GM18508 (cell line): ENCODE data around the gene TP63.
"Not testable (repeated sequence)": the region's sequence is repeated elsewhere in the genome, so short reads cannot be mapped to it uniquely, and the experiment has no call there.

ENCODE experiments used
- ATAC-seq: cut with Tn5 transposase; IDR thresholded peaks from one replicate; pipeline ENCODE4 v1.9.1; 2021; ENCODE audit warnings: moderate number of reproducible peaks; ENCODE audit not compliant: insufficient read depth, unreplicated experiment

TP63 gene

DNA sequence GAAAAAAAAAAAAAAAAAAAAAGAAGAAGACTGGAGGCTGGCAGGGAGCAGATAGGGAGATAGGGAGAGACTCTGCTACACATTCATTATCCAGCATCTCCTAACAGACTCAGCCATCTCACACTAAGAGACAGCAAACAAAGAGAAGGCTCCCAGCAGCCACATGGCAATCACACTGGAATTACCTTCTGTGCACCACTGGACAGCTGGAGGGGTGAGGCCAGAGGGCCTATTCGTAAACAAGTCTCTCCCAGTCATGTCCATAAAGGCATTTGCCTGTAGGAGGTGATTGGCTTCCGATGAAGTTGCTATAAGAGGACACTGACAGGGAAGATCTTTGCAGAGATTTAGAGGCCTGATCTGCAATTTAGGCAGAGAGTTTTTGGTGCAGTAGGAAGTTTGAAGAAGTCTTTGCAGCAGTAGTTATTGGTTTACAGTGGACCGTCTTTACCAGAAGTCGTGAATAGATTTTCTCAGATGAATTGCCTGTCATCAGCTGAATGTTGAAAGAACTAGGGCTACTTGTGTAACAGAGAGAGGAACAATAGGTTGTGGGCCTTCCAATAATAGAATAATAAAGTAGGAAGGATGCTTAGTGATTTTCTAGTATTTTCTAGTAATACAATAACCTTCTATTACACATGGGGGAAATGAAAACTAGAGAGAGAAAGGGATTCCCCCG lies 89.7 kb downstream of the TP63 start:
- ATAC-seq: no peak

DNA sequence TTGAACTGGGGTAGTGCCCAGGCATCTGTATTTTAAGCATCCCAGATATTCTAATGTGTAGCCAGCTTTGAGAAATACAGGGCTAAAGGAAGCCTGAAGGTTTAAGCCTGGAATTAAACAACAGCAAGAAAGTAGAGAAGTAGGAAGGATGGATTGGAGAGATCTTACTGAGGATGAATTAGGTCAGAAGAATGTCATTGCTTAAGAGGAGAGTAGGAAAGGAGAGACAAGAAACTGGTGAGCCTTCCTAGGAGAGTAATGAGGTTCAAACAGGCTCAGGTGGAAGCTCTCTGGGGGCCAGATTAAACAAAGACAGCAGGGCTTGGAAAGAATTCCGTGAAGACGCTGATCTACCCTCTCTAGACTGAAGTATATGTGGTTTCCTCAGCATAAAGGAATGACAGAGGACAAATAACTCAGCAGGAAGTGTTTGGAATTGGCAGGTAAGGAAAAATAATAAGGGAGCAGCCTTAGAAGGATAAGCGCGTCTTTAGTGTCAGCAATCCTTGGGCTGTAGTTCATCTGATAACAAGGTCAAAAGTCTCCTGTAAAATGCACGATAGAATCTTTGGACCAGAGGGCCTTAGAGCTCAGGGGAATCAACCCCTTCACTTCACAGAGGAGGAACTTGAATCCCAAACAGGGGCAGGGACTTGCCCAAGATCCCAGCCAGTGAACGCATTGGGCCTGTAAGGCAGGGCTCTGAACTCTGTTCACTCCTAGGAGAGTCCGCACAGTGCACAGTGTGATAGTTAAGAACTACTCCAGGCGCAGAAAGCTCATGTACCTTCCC lies 90.9 kb downstream of the TP63 start:
- no peak for ATAC-seq

DNA sequence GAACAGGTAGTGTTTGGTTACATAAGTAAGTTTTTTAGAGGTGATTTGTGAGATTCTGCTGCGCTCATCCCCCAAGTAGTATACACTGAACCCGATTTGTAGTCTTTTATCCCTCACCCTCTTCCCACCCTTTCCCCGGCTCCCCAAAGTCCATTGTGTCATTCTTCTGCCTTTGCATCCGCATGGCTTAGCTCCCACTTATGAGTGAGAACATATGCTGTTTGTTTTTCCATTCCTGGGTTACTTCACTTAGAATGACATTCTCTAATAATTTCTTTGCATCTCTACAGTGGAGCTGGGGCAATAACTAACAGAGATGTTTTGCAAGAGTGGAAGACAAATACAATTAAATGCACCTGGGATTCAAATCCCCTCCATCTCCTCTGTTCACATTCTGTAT lies 93.2 kb downstream of the TP63 start:
- no peak for ATAC-seq

DNA sequence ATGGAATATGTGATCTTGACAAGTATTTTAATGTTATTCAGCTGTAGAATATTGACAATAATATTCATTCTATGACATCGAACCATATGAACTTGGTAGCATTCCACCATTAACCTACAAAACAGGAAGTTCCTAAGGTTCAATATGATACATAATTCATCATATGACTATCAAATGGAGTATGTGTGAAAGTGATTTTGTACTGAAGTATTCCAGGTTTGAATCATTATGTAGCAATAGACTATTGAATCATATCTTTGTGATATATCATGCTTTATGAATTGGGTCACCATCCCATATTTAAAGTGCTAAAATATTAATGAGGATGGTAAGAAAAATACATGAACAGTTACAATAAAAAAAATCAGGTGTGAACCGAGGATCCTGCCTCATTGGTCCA lies 95.1 kb downstream of the TP63 start:
- no peak for ATAC-seq

DNA sequence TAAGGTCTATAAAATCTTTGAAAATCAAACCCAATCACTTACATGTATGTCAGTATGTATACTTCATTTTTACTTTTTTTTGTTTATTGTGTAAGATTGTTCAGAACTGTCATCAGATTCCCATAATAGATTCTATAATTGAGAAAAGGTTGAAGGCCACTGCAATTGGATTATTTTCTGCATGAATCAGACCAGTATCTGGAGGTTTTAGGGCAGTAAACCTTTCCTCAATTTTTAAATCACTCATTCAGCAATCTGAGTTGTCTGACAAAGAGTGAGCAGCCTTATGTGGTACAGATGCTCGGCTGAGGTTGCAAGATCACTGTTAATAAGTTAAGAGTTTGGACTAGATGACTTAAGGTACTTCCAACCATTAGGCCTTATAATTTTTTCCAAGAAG lies 96.0 kb downstream of the TP63 start:
- no peak for ATAC-seq

DNA sequence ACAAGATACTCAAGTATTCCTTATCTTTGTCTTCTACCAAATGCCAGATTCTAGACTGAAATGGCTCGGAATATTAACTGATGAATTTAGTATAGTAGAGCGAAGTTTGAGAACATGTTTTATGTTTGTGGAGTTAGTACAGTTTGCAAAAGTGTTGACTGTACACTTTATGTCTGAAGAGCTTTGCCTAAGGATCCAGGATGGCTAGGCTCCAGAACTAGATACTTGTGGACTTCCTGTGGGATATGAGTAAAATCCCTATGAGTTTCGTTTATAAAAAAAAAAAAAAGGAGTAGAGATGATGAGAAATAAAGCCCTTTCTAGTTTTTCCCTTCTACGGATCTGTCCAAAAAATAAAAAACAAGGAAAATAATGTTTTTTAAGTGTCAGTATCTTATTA lies 96.7 kb downstream of the TP63 start:
- no peak for ATAC-seq

DNA sequence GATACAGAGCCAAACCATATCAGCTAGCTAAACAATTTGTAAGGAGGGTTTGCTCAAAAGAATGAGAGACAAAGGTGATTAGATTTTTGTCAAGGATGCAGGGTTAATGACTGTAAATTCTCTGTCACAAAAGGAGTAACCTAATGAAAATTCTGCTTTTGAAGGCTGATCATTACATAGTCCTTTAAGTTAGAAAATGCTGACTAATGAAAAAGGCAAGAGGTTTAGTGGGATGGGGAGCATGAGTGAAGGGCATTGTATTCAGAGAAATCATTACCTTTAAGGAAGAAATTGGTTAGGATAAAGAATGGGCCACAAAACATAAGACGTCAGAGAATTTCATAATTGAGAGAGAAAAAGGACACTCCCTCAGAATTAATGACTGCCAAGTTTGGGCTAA lies 97.7 kb downstream of the TP63 start:
- no peak for ATAC-seq

DNA sequence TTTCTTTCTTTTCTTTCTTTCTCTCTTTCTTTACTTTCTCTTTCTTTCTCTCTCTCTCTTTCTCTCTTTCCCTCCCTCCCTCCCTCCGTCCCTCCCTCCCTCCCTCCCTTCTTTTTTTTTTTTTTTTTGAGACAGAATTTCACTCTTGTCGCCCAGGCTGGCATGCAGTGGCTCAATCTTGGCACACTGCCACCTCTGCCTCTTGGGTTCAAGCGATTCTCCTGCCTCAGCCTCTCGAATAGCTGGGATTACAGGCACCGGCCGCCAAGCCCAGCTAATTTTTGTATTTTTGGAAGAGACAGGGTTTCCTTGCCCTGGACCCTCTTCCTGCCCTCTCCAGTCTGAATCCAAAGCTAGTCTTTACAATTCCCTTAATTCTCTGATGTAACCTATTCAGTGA lies 102.9 kb downstream of the TP63 start:
- no peak for ATAC-seq

DNA sequence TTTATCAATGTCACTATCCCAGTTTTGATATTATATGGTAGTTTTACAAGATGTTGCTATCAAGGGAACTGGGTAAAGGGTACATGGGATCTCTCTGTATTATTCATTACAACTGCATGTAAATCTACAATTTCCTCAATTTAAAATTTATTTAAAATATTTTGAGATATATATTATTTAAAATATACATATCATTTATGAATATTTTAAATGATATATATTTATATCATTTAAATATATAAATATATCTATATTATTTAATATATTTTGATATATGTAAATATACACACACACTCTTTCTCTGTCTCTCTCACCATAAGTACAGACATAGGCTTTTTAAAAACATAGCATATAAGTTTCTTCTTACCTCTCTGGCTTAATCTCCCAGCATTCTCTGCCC lies 104.7 kb downstream of the TP63 start:
- ATAC-seq: no peak

DNA sequence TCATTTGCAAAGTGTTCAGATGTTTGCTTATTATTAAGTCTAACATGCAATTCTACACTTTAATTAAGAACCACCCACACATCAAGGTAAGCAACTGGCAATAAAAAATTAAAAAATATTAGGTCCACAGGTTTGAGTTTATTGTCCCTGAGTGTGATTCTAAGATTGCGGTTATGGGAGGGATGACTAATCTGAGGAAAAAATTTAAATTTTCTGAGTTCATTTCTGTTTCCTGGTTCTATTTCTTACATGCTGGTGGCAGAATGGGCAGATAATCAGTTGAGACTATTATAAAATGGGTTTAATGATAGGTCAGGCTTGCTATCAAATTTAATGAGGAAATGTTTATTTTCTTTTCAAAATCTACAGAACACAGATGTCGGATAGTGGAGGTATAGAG lies 105.9 kb downstream of the TP63 start:
- ATAC-seq: no peak

DNA sequence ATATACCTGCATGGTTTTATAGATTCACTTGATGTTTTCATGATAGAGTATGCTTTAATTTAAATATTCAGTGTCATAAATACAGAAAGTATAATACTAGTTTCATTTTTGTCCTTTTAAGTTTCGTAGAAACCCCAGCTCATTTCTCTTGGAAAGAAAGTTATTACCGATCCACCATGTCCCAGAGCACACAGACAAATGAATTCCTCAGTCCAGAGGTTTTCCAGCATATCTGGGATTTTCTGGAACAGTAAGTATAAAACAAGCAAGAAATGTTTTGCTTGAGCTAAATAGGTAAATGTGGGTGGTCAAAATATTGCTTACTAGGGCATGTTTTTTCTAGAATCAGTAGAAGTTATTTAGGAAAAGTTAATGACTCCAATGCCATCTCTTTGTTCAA lies 106.4 kb downstream of the TP63 start:
- ATAC-seq: no peak

DNA sequence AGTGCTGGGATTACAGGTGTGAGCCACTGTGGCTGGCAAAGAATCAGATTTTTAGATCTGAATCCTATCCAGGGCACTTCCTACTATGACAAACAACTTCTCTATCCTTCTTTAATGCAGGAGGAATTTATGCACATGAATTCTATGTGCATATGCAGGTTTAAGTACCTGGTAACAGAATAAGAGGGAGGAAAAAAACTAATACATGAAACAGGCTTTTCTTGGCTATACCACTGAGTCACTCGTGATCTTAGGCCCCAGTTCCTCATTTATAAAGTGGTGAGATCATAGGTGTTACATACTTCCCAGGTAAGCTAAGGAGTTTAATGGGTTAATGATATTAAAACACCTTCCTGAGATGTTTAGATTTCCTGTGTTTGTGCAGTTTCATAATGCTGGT lies 108.2 kb downstream of the TP63 start:
- ATAC-seq: no peak

DNA sequence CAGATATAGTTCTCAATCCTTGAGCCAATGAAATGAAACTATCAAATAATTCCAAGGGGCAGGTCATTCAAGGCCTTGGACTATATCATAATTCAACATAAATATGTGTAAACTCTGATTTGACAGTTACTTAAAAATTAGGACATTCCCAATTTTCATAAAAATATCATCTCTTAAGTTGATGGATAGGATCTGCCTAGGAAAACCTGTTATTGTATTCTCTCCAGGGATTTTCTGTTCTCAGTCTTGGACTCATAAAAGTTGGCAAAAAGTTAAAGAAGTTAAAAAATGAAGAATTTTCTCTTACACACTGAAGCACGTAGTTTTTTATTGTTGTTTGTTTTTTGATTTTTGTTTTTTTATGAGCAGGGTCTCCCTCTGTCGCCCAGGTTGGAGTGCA lies 109.0 kb downstream of the TP63 start:
- no peak for ATAC-seq

DNA sequence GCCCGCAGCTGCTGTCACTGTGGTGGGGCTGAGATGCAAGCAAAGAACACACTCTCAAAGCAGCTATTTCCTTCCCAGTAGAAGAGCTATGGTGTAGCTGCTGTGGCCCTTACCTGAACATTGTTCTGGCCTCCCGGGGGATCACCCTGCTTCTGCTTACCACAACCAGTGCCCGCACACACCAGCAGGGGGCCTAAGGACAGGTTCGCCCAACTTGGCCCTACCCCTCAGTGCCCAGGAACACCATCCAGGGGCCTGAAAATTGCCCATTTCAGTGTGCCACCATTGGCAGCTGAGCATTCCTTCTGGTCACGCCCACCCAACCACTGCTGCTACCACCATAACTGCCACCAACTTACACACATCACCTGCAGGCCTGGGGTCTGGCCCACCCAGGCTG lies 113.0 kb downstream of the TP63 start:
- no peak for ATAC-seq

DNA sequence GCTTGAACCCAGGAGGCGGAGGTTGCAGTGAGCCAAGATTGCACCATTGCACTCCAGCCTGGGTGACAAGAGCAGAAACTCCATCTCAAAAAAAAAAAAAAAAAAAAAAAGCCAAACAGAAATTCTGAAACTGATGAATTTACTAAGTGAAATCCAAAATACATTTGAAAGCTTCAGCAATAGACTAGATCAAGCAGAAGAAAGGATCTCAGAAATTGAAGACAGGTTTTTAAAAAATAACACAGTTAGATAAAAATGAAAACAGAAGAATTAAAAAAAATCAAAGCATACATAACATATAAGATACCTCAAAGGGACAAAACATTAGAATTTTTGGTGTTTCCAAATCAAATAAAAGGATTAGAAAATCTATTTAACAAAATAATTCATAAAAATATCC lies 114.4 kb downstream of the TP63 start:
- ATAC-seq: no peak

DNA sequence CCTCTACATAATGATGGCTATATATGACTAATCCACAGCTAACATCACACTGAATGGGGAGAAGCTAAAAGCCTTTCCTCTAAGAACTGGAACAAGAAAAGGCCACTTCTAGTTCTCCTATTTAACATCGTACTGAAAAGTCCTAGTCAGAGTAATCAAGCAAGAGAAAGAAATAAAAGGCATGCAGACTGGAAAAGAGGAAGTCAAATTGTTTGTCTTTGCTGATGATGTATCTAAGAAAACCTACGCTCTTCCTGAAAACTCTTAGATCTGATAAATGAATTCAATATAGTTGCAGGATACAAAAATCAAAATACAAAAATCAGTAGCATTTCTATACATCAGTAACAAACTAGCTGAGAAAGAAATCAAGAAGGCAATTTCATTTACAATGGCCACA lies 116.9 kb downstream of the TP63 start:
- no peak for ATAC-seq

DNA sequence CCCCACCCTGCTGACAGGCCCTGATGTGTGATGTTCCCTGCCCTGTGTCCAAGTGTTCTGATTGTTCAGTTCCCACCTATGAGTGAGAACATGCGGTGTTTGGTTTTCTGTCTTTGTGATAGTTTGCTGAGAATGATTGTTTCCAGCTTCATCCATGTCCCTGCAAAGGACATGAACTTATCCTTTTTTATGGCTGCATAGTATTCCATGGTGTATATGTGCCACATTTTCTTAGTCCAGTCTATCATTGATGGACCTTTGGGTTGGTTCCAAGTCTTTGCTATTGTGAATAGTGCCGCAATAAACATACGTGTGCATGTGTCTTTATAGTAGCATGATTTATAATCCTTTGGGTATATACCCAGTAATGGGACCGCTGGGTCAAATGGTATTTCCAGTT lies 119.8 kb downstream of the TP63 start:
- ATAC-seq: not testable (repeated sequence)

DNA sequence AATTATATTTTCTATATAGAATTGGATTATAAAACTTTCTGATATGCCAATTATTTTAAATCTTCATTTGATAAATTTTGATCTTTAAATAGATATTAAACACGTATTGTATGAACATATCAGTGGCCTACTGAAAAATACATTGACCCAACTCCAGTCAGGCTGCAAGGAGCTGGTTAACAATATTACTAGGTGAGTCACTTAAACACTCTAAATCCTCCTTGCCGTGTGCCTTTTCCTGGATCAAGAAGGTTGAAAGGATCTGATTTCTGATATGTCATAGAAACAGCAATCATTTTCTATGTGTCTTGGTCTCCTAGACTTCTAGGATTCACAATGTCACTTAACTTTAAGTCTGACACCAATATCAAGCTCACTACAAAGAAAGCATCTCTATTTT lies 123.2 kb downstream of the TP63 start:
- no peak for ATAC-seq

DNA sequence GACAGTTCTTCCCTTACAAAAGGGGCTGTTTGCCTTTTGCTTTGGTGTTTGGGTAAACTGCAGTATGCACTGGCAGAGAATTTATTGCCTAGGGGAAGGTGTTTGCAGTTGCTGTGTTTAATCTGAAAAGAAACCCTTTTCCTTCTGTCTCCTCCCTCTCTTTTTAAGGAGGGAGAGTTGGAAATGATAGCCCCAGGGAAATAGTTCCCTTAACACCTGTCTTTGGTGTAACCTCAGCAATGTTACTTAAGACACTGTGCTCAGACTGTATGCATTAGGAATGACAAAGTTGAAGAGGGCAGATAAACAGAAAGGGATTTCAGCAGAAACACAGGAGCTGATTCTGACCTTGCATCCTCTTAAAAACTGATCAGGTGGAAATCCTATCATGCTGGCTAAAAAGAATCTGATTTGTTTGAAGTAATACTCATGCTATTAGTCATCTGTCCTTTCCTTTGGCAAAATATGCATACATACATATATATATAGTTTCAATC lies 125.4 kb downstream of the TP63 start:
- no peak for ATAC-seq

DNA sequence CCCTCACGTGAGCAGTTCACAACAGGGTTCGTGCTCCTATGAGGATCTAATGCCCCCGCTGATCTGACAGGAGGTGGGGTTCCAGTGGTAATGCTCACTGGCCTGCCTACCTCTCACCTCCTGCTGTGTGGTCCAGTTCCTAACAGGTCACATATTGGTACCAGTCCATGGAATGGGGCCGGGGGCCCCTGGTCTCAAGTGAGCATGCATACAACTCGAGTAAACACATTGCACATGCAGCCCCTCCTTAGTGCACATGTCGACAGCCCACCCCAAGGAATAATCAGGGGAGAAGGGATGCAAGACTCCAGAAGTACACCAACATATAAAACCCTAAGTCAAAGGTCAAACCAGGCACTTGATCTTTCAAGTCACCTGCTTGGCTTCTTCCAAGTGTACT lies 127.0 kb downstream of the TP63 start:
- ATAC-seq: no peak

DNA sequence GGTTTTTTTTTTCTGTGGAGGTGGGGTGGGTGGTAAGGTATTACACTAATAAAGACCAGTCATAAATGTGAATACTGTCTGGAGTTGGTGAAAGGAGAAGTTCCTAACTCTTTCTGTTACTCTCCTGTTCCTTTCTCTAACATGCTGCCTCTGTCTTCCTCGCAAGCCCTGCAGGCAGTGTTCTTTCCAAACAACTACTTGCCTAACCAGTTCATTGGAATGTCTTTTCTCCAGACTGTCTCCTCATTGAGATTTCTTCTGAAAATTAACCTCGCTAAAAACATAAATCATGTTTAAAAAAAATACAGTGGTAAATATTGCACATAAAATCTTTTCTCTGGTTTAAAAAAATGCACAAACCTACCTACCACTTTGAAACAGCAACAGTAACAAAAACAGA lies 135.2 kb downstream of the TP63 start:
- no peak for ATAC-seq

DNA sequence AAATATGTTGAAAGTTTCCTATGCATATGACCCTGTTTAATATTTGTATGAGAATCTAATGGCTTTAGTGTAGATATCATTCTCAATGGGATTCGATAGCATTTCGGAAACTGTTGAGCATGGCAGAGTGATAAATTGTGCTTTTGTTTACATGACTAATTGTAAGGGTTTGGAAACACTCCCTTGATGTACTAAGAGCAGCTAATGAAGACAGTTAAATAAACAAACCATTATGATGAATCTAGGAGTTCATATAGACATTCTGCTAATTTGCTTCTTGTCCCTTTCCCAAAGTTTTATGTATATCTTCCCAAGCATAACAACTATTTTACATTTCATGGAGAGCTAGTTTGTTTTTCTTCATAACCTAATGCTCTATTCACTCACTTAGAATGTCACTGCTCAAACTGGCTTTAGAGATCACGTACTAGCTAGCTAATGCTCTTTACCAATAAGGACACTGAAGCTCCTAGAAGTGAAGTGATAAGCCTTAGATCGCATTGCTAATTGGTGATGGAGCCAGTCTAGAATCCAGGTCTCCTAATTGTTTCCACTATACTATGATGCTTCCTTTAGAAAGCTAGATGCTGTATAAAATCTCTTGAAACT lies 140.8 kb downstream of the TP63 start:
- no peak for ATAC-seq
